HG02571 (cell line): ENCODE results near the gene PAQR3.

Experiments used
- ATAC-seq: cut with Tn5 transposase; IDR thresholded peaks from one replicate; pipeline ENCODE4 v1.9.1; 2021; ENCODE audit warnings: mild to moderate bottlenecking, moderate library complexity; ENCODE audit not compliant: unreplicated experiment

The PAQR3 gene, protein sequence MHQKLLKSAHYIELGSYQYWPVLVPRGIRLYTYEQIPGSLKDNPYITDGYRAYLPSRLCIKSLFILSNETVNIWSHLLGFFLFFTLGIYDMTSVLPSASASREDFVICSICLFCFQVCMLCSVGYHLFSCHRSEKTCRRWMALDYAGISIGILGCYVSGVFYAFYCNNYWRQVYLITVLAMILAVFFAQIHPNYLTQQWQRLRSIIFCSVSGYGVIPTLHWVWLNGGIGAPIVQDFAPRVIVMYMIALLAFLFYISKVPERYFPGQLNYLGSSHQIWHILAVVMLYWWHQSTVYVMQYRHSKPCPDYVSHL

DNA sequence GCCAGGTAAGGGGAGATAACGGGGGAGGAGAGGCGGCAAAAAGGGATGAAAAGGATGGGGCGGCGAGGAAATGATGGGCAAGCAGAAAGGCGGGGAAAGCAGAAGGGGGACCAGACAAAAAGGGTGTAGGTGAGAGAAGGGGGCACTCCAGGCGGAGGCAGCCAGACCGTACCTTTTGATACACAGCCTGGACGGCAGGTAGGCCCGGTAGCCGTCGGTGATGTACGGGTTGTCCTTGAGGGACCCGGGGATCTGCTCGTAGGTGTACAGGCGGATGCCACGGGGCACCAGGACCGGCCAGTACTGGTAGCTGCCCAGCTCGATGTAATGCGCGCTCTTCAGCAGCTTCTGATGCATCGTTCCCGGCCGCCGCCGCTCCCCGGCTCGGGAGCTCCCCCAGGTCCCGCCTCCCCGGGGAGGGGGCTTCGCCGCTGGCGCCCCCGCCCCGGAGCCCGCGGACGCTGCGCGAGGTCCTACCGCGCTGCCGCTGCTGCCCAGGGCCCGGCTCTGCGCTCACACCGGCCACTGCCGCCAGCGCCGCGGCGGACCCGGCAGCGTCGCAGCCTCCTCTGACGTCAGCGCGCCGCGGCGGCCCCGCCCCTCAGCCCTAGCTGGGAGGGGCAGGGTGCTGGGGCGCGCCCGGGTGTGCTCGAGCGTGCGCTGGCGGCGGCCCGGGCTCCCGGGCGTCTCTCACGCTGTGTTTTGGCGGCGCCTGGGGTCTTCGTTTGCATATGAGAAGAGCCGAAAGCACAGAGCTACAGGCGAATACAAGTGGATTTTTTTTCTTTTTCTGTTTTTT, at the start of gene PAQR3:
TSS of gene PAQR3 (minus strand) at position 571 of the 799 bp plus-strand sequence. CDS start at position 357, 214 bp downstream.
- peak; percentile 97 for ATAC-seq

DNA sequence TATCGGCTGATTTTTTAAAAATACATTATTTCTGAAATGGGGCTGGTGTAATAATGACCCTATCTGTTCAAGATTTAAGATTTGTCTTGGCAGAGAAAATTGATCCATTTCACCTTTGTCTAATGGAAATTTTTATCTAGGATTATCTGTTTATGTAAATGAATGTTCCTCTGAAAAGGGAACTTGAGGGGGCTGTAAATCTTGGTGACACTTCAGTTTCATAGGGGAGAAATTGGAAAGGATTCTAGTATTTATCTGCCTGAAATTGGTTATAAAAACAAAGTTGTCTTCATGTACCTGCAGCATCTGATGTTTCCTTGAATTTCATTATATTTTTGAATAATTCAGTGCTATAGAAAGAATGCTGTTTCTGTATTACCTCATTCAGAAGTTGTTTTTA, 48.4 kb upstream of the PAQR3 start:
- ATAC-seq: no peak

DNA sequence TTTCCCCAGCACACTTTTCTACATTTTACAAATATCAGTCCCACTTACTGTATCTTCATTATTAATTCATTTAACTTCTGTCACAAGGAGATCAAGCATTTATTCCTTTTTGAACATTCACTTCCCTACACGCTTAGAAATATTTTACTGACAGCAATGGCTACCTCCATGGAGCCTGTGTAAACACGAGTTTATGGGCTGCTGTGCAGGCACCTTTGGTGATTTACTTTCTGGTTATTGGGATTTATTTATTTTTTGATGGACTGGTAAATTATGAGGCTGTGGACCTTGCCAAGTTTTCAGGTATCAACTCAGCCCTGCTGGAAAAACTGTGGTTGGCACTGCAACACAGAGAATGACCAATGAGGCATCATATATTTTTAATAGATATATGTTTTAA, 45.4 kb upstream of the PAQR3 start:
- no peak for ATAC-seq

DNA sequence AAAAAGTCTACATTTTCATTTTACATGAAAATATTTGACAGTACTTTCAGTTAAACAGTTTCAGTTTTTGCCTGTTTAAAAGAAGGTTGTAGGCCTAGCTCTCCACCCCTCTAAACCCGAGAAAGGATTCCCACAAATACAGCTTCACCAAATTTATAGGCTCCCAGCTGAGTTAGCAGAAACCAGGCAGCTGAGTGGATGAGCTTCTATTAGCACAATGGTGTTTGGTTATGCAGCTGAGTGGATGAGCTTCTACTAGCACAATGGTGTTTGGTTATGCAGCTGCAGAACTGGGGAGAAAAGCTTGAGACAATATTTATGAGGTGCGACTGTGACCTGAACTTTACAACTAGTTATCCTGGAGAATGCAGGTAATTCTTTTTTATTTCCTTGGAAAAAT, 36.6 kb upstream of the PAQR3 start:
- ATAC-seq: no peak

DNA sequence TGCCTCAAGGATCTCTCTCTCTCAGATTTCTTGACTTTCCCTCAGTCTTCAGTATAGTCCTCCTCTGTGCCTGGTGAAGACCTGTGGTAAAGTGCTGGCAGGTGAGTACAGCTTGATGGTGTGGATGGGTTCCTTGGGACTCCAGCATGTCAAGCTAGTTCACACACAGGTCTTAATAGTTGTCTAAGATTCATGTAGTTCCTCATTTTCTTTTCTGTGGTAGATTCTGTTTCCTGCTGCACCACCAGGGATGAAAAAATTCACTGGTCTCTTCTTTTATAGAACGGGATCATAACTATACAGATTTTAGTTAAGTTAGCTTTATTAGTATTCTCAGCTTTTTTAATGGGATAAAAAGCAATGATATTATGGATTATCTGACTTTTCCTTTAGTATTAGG, 32.5 kb upstream of the PAQR3 start:
- ATAC-seq: no peak

DNA sequence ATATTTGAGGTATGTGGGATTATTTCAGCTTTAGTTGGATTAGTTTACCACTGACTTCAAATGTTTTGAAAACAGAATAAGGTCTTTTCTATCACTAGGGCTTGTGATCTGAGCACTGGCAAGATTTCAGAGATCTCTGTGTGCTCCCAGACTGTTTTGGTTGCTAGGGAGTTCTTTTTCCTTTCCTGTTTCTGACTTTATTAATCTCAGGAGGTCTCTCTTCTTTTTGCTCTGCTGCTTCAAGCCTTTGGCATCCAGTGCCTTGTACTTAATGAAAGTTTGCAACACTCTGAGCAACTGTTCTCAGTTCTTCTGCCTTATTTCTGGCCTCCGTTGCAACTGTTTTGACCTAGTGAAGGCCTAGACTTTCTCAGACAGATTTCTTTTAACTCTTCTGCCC, 32.1 kb upstream of the PAQR3 start:
- ATAC-seq: no peak

DNA sequence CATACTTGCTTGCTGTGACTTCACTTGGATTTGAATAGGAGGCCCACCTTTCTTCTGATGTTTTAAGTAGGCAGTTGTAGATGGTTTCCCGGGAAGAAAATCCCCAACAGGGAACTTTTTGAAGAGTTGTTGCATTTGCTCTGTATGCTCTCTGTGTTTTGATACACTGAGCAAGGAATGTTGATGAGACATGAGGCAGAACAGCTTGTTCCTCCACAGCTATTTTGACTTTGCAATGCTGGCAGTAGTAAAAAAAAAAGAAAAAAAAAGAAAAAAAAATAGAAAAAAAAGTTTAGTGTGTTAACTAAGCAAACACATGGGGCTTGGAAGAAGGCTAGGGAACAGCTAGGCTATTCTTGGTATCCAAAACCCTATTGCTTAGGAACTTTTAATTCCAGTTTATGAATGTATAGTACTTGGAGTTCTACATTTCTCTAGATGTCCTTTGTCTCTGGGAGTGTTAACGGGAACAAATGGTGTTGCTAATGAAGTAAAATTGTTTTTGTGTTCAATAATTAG, 23.4 kb upstream of the PAQR3 start:
- no peak for ATAC-seq

DNA sequence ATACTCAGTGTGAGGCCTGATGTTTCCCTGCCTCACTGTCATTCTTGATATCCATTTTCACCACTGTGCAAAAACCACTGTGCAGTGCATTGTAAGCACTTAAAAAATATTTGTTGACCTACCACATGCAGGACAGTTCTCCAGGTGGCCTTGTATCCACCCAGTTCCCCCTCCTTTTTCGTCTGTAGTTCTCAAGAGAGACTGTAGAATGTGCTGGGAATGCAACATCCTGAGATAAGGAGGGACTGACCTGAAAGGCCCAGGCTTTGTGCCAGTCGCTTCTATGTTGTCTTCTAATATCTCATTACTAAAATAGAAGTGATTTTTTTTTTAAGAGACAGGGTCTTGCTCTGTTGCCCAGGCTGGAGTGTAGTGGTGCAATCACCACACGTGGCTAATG, 21.7 kb upstream of the PAQR3 start:
- no peak for ATAC-seq

DNA sequence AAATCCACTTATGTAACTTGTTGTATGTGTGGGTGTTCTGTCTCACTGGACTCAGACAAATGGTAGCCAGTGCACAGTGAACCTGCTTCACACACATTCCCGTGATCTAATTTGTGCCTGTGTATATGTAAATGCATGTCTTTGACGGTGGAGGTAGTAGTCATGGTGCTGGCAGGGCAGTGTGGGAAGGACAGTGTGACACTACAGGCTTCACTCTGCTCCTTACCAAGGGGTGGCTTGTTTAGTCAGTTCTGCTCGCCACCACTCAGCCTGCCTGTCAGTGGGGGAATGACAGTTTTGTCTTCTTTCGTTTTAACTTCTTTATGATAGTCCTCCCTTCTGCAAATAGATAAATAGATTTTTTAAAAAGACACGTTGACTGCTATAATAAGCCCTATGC, 17.7 kb upstream of the PAQR3 start:
- ATAC-seq: no peak

DNA sequence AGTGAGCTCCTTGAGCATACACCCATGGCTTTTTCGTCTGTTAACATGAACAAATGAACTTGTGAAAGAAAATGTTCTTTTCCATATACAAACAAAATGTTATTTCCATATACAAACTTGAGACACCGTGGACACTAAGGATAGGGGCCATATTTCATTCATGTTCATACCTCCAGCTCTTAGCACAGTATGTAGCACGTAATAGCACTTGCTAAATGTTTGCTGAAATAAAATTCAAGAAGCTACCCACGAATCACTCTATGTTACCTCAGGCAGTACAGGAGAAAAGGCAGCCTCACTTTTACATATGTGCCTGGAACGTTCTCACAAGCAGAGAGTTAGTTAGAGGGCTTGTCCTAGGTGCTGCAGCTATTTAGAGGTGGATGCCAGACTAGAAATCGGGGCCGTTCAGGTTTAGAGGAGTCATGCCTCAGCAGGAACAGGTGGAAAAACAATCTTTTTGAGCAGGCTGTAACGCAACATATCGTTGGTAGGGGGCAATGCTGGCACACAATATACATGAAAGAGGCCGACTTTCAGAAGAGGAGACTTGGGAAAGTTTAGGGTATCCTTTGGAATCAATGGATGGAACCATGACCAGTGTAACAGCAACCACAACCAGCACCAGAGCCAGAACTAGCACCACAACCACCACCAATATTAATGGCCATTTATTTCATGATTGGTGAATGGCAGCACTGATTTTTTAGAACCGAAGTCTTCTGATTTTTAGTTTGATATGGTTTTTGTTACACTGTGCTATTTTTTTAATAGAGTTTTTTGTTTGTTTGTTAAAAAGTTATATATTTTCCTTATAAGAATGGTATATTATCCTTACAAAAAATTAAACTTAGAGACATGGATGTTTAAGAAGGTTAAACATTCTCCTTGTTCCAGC, 14.8 kb upstream of the PAQR3 start:
- no peak for ATAC-seq

DNA sequence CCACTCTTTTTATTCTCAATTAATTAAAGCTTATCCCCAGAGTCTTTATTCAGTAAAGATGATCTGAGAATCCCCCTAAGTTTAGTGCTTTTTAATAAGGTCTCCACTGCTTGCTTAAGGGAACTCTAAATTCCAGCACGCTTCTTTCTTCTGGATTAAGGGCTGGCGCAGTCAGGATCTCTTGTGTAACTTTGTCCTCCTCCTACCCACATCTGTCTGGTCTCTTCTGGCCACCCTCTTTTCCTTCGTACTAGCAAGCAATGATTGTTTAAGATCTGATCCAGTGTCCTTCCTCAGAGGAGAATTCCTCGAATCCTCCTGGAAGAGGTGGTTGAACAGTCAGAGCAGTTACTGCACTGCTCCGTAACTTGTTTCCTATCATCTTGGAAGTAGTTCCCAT, 14.0 kb upstream of the PAQR3 start:
- ATAC-seq: no peak

DNA sequence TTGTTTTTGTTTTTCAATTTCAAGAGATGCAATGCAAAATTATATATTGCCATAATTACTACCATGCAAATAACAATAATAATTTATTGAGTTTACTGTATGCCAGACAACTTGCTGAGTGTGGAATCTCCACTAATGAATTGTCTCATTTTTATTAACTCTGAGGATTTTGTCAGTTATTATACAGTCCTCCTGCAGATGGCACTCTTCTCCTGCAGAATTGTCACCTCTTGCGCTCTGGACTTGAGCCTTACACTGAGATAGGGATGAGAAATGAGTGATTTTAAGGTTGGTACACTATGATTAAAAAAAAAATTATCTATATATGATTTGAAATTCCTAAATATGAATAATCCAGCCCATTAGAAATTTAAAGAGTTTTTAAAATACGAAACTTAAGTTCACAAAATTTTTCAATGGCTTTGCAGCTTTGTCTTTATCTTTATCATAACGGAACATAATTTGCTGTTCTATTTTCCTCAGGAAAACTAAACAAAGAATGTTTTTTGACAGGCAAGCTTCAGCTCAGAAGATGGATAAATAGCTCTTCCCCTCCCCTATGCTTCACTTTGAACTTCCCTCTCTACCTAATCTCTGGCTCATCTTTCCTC, 12.7 kb upstream of the PAQR3 start:
- peak; percentile 60 for ATAC-seq

DNA sequence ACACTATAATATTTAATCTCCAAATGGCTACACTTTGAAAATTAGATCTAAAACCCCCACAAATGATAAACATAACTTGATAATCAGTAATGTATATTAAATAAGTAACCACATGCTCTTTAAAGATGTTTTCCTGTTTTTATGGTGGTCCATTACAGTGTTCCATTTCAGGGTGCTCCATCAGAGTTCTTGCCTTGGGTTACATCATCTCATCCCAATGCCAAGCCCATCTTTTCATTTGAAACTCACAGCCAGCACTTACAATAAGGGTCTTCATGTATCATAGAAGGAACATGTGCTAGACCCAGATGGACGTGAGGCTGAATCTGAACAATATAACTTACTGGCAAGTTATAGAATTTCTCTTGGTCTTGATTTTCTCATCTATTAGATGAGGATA, 10.5 kb upstream of the PAQR3 start:
- ATAC-seq: no peak

DNA sequence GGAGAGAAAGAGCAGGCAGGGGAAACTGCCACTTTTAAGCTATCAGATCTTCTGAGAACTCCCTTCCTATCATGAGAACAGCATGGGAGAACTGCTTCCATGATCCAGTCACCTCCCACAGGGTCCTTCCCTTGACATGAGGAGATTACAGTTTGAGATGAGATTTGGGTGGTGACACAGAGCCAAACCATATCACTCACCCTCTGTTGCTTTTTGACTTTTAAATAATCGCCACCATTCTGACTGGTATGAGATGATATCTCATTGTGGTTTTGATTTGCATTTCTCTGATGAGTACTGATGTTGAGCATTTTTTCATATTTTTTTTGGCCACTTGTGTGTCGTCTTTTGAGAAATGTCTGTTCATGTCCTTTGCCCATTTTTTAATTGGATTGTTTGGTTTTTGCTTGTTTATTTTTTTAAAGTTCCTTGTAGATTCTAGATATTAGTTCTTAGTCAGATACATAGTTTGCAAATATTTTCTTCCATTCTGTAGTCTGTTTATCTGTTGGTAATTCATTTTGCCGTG, 6.5 kb upstream of the PAQR3 start:
- no peak for ATAC-seq

DNA sequence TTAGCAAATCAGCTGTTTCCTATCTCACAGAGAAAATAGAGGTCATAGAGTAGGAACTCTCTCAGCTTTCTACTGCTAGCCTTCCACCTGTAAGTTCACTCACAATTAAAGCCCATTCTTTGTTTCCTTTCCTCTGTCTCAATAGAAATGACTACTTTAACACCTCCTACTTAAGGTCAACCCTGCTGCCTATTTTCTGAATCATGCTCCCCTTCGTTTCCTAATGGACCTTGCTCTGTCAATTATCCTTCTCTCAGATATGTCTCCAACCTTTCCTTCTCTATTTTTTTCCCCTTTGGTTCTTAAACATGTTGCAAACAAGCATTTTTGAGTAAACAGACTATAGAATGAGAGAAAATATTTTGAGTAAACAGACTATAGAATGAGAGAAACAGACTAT, 5.1 kb upstream of the PAQR3 start:
- ATAC-seq: no peak

DNA sequence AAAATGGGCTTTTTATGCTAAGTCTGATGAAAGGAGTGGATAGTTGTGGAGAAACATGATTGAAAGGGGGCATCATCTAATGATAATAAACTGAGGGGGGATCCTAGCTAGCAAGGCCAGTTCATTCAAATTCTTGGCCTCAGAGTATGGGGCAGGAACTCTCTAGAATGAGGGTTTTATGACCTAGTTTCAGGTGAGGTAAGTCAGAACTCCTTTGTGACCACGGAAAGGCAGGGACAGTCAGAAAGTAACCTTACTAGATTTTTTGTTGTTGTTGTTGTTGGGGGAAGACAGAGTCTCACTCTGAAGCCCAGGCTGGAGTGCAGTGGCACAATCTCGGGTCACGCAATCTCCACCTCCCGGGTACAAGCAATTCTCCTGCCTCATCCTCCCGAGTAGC, 1.5 kb upstream of the PAQR3 start:
- ATAC-seq: no peak

DNA sequence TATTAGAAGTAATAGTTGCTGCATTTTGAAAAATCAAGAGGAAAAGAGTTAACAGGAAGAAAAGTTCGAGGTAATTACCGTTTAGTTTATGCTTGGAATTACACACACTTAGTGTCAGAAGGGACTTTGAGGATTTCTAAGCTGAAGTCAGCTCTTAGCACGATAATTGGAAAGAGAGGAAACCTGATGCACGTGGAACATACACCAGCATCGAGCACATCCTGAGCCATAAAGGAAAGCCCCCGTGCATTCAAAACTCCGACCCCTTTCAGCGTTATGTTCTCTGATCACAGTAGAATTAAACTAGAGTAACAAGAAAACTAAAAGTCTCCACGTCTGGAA, 400 bp upstream of the PAQR3 start:
- ATAC-seq: peak; percentile 16

DNA sequence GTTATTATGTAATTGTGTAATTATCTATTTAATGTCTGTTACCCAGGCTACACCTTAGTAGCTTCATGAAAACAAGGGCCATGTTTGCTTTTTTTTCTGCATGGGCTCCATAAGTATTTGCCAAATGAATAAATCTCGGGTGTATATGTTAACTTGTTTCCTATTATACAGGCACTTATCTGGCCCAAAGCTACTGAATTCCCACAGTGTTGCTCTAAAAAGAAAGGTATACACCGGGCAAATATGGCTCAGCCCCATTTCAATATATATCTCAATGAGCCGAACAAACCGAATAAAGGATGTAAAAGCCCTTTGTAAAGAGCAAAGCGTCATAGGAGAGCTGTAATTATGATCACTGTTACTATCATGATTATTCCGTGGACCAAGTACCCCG, 767 bp downstream of the PAQR3 start:
- ATAC-seq: no peak

DNA sequence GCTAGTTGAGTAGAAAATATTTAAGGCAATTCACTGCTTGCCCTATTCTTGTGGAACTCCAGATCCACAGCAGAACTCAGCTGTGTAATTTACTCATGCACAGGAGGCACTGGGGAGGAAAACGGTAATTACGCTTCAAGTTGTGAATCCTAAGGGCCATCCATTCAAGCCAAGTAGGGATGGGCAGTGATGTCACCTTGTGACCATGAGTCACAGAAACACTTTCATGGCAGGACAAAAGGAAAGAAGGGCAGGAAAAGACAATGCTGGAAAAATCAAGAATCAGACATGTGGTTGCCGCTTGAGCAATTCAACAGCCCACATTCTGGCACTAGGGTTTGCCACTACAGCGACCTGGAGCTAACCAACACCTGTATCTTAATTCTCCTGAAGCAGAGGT, 1.4 kb downstream of the PAQR3 start:
- no peak for ATAC-seq

DNA sequence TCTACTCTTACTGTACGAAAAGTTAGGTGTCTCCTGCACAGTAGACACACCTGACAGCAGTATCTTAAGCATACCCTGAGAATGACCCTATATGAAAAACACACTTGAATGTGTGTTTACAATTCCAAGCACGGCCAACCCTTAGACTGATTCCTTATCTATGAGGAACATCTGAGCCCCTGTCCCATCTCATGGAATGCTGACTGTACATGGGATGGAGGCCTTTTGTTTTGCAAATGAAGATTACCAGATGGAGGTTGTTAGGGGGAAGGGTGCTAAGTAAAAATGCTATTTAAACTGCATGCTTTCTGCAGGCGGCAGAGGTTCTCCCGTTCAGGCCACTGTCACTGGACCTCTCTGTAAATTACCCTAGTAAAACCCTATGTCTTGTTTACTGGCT, 2.2 kb downstream of the PAQR3 start:
- no peak for ATAC-seq
